ENCODE data around the gene PRDM2.

The PRDM2 gene

DNA sequence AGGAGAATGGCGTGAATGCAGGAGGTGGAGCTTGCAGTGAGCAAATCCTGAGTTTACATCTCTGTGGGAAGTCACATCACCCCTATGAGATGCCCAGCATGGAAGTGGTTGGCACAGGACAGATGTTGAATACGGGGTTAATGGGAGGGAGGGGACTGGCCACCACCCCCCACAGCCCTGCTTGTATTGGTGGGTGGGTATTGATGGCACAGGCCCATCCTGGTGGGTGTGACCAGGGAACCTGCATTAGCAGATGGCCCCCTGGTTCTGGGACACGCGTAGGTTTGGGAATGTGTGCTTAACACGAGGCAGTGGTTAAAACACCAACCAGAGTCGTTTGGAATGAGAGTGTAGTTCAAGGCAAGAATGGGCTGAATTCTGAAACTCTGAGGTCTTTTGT is 117.9 kb downstream of the PRDM2 start:
- H3K4me3 ChIP-seq (replicated peaks; ENCODE audit: low read depth, low read length): no peak overlapping the region
- TF ChIP-seq, protein P1, sequence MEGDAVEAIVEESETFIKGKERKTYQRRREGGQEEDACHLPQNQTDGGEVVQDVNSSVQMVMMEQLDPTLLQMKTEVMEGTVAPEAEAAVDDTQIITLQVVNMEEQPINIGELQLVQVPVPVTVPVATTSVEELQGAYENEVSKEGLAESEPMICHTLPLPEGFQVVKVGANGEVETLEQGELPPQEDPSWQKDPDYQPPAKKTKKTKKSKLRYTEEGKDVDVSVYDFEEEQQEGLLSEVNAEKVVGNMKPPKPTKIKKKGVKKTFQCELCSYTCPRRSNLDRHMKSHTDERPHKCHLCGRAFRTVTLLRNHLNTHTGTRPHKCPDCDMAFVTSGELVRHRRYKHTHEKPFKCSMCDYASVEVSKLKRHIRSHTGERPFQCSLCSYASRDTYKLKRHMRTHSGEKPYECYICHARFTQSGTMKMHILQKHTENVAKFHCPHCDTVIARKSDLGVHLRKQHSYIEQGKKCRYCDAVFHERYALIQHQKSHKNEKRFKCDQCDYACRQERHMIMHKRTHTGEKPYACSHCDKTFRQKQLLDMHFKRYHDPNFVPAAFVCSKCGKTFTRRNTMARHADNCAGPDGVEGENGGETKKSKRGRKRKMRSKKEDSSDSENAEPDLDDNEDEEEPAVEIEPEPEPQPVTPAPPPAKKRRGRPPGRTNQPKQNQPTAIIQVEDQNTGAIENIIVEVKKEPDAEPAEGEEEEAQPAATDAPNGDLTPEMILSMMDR (IDR thresholded peaks at IDR 0.05; ENCODE audit: low read depth, low read length, missing control alignments): no peak
- DNase-seq (ENCODE audit: extremely low read depth, low read depth): no peak

- no peak for DNase-seq (ENCODE audit: extremely low read depth, low read depth)
- no peak overlapping the region for H3K4me3 ChIP-seq (replicated peaks; ENCODE audit: low read depth, low read length)
- TF ChIP-seq, protein P1 (IDR thresholded peaks at IDR 0.05; ENCODE audit: low read depth, low read length, missing control alignments): no peak
These were observed 118.9 kb downstream of the PRDM2 start for GRCh38 chr1:13818926-13819325.

GRCh38 chr1:13819642-13820041 is 119.7 kb downstream of the PRDM2 start:
- no peak overlapping the region for H3K4me3 ChIP-seq (replicated peaks; ENCODE audit: low read depth, low read length)
- DNase-seq (ENCODE audit: extremely low read depth, low read depth): no peak
- TF ChIP-seq, protein P1 (IDR thresholded peaks at IDR 0.05; ENCODE audit: low read depth, low read length, missing control alignments): no peak

- no peak for DNase-seq (ENCODE audit: extremely low read depth, low read depth)
- TF ChIP-seq, protein P1 (IDR thresholded peaks at IDR 0.05; ENCODE audit: low read depth, low read length, missing control alignments): no peak
- H3K4me3 ChIP-seq (replicated peaks; ENCODE audit: low read depth, low read length): no peak overlapping the region
These were observed 120.1 kb downstream of the PRDM2 start for GRCh38 chr1:13820055-13820454.

- DNase-seq (ENCODE audit: extremely low read depth, low read depth): no peak
- TF ChIP-seq, protein P1 (IDR thresholded peaks at IDR 0.05; ENCODE audit: low read depth, low read length, missing control alignments): no peak
- no peak overlapping the region for H3K4me3 ChIP-seq (replicated peaks; ENCODE audit: low read depth, low read length)
These were observed 120.5 kb downstream of the PRDM2 start for GRCh38 chr1:13820456-13820855.

GRCh38 chr1:13823126-13823880 is 123.3 kb downstream of the PRDM2 start:
- DNase-seq (ENCODE audit: extremely low read depth, low read depth): no peak
- no peak overlapping the region for H3K4me3 ChIP-seq (replicated peaks; ENCODE audit: low read depth, low read length)
- TF ChIP-seq, protein P1 (IDR thresholded peaks at IDR 0.05; ENCODE audit: low read depth, low read length, missing control alignments): no peak

DNA sequence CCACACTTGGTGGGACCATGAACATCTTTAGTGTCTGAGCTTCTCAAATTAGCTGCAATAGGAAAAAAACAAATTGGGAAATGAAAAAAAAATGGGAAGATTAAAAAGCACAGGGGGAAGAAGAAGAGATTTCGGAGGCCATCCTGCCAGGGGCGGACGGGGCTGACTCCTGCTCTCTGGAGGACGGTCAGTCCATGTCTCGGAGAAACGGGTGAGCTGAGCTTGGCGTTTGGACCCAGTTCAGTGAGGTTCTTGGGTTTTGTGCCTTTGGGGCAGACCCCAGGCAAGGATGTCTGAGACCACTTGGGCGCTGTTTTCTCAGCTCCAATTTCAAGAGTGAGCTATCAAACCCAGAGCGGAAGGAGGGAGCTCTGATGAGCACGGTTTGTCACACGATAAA is 123.9 kb downstream of the PRDM2 start:
- no peak for DNase-seq (ENCODE audit: extremely low read depth, low read depth)
- TF ChIP-seq, protein P1 (IDR thresholded peaks at IDR 0.05; ENCODE audit: low read depth, low read length, missing control alignments): no peak
- H3K4me3 ChIP-seq (replicated peaks; ENCODE audit: low read depth, low read length): no peak overlapping the region

Data from HFF-Myc (cell line).